PC-3 (cell line): ENCODE data around the gene PTPRR. TPM values are rescaled to one million over a fixed set of nuclear protein-coding genes. Genes with fewer than 3 reads are reported as not detected.

Experiments
- ATAC-seq: fragments of 200-7000 bp; cut with Tn5 transposase; 2 replicates; pipeline ENCODE4 v1.9.1; 2020; ENCODE audit warnings: mild to moderate bottlenecking, moderate library complexity
- BruUV-seq: library from RNA; stranded (reverse); fragments of 400-500 nt; replicated peaks from 2 replicates; lab custom pipeline; 2021; lab: Mats Ljungman, UMichigan
- CTCF ChIA-PET: fragments of 300-600 bp; sonication (Branson Sonifier 250); formaldehyde crosslinking; loops from one replicate; lab custom pipeline; 2022; ENCODE audit warnings: antibody characterized with exemption; lab: Charles Lee
- POLR2A ChIA-PET: fragments of 300-600 bp; sonication (Branson Sonifier 250); formaldehyde crosslinking; loops from one replicate; lab custom pipeline; 2022; ENCODE audit warnings: antibody characterized with exemption; ENCODE audit not compliant: unreplicated experiment; lab: Charles Lee
- DNase-seq: peaks from one replicate; pipeline ENCODE4 v3.0.0-alpha.2; 2015
- H2AFZ ChIP-seq: fragments of 300-600 bp; sonication (generic); 2 replicates; pipeline ENCODE4 v1.6.0; 2016; ENCODE audit warnings: antibody characterized with exemption, low read length
- H3F3A ChIP-seq: fragments of 300-600 bp; sonication (generic); one replicate; pipeline ENCODE4 v1.6.0; 2017; ENCODE audit warnings: antibody characterized with exemption, low read length, control low read depth, mild to moderate bottlenecking; ENCODE audit not compliant: unreplicated experiment
- H3K27ac ChIP-seq: fragments of 300-600 bp; sonication (generic); 2 replicates; pipeline ENCODE4 v1.5.1; 2016; ENCODE audit warnings: mild to moderate bottlenecking, low read length
- H3K27me3 ChIP-seq: fragments of 300-600 bp; sonication (generic); 2 replicates; pipeline ENCODE4 v1.6.1; 2016; ENCODE audit warnings: low read length, mixed read lengths
- H3K36me3 ChIP-seq: fragments of 300-600 bp; sonication (generic); 2 replicates; pipeline ENCODE4 v1.6.1; 2016; ENCODE audit warnings: low read depth, mixed run types, low read length, mixed read lengths
- H3K4me1 ChIP-seq: fragments of 300-600 bp; sonication (generic); 2 replicates; pipeline ENCODE4 v1.5.1; 2016; ENCODE audit warnings: low read length; ENCODE audit not compliant: insufficient read depth
- H3K4me2 ChIP-seq: fragments of 300-600 bp; sonication (generic); 2 replicates; pipeline ENCODE4 v1.6.0; 2016; ENCODE audit warnings: low read length
- H3K4me3 ChIP-seq: fragments of 300-600 bp; sonication (generic); 2 replicates; pipeline ENCODE4 v1.5.1; 2016; ENCODE audit warnings: mild to moderate bottlenecking, low read length, mixed read lengths
- H3K79me2 ChIP-seq: fragments of 300-600 bp; sonication (generic); 2 replicates; pipeline ENCODE4 v1.6.1; 2017; ENCODE audit warnings: low read length, mixed read lengths
- H3K9ac ChIP-seq: fragments of 300-600 bp; sonication (generic); 2 replicates; pipeline ENCODE4 v1.6.0; 2016; ENCODE audit warnings: mild to moderate bottlenecking, low read length
- H3K9me2 ChIP-seq: fragments of 300-600 bp; sonication (generic); replicated peaks from 2 replicates; pipeline ENCODE4 v1.6.1; 2016; ENCODE audit warnings: mixed run types, low read length, mixed read lengths
- H3K9me3 ChIP-seq: fragments of 300-600 bp; sonication (generic); 2 replicates; pipeline ENCODE4 v1.6.1; 2016; ENCODE audit warnings: low read length, mixed read lengths
- H4K20me1 ChIP-seq: fragments of 300-600 bp; sonication (generic); 2 replicates; pipeline ENCODE4 v1.6.1; 2016; ENCODE audit warnings: low read length, mixed read lengths
- EZH2 ChIP-seq: fragments of 300-600 bp; sonication (generic); IDR thresholded peaks from one replicate; pipeline ENCODE4 v1.6.1; 2017; ENCODE audit warnings: antibody characterized with exemption, mild to moderate bottlenecking, low read length; ENCODE audit not compliant: unreplicated experiment
- EZH2phosphoT487 ChIP-seq: fragments of 300-600 bp; sonication (generic); IDR thresholded peaks from 2 replicates; pipeline ENCODE4 v1.6.1; 2018; ENCODE audit warnings: mild to moderate bottlenecking, antibody characterized with exemption, low read length, borderline replicate concordance
- intact Hi-C: fragments of 100-400 bp; cut with micrococcal nuclease; formaldehyde crosslinking; loops from 2 replicates; pipeline ENCODE4 v1.9.0; 2023
- total RNA-seq: library from RNA; depleted of rRNA; stranded (reverse); fragments of >200 nt; gene quantifications from 2 replicates; pipeline ENCODE4 v1.2.3, GENCODE V29; 2014
- TF ChIP-seq, protein P1 (sequence below): fragments of 300-600 bp; sonication (generic); conservative IDR thresholded peaks from 2 replicates; pipeline ENCODE4 v1.5.1; 2017; ENCODE audit warnings: antibody characterized with exemption, low read depth, mild to moderate bottlenecking, low read length

The PTPRR gene
- total RNA-seq, 1 experiment from 2014 or later = 3.1 TPM

DNA sequence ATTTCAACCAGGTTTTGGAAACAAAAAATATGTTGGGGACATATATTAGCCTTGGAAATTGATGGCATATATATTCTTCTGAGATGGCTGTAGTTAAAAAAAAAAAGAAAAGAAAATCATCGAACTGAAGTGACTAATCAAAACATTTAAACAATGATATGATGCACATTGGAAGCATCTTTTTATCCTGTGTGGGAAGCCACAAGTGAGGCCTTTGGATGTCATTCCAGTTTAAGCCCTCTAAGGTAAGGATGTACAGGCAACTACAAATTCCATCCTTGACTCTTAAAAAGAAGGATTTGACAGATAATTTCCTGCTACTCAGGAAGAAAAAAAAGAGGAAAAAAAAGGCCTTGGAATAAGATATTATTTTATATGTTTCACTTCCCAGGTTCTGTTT is 273.7 kb downstream of the PTPRR start:
- DNase-seq (peak; percentile 74), ATAC-seq (no peak)
- H3K36me3 ChIP-seq = no peaks in the 10 kb centered on the region
- peak overlapping the region; percentile 12; the same call in 1 of the 2 replicates for H3K4me3 ChIP-seq
- H3K79me2 ChIP-seq = no peaks in the 10 kb centered on the region
- H2AFZ ChIP-seq = no peak overlapping the region
- peak overlapping the region; percentile 83 for H3K9ac ChIP-seq
- ChIA-PET CTCF (no interaction called here), POLR2A (no interaction called here)
- no TSS peak for BruUV-seq
- intact Hi-C loops = loop anchor here (2.0 to 5.0 kb wide), 2 partner anchors 14 to 45 kb away; no protein-coding TSS in a partner anchor
- no peaks in the 10 kb centered on the region for H4K20me1 ChIP-seq
- no peaks in the 10 kb centered on the region for H3K27me3 ChIP-seq
- TF ChIP-seq, protein P1, sequence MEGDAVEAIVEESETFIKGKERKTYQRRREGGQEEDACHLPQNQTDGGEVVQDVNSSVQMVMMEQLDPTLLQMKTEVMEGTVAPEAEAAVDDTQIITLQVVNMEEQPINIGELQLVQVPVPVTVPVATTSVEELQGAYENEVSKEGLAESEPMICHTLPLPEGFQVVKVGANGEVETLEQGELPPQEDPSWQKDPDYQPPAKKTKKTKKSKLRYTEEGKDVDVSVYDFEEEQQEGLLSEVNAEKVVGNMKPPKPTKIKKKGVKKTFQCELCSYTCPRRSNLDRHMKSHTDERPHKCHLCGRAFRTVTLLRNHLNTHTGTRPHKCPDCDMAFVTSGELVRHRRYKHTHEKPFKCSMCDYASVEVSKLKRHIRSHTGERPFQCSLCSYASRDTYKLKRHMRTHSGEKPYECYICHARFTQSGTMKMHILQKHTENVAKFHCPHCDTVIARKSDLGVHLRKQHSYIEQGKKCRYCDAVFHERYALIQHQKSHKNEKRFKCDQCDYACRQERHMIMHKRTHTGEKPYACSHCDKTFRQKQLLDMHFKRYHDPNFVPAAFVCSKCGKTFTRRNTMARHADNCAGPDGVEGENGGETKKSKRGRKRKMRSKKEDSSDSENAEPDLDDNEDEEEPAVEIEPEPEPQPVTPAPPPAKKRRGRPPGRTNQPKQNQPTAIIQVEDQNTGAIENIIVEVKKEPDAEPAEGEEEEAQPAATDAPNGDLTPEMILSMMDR = no peak
- TF ChIP-seq EZH2 (no peak), EZH2phosphoT487 (no peak)
- peaks cover 54% of the 10 kb centered on the region for H3K4me1 ChIP-seq
- peak overlapping the region; percentile 79 for H3K4me2 ChIP-seq
- H3K9me2 ChIP-seq = no peaks in the 10 kb centered on the region
- peak overlapping the region; percentile 99 for H3K27ac ChIP-seq
- H3K9me3 ChIP-seq = no peaks in the 10 kb centered on the region
- peaks cover 16% of the 10 kb centered on the region for H3F3A ChIP-seq

DNA sequence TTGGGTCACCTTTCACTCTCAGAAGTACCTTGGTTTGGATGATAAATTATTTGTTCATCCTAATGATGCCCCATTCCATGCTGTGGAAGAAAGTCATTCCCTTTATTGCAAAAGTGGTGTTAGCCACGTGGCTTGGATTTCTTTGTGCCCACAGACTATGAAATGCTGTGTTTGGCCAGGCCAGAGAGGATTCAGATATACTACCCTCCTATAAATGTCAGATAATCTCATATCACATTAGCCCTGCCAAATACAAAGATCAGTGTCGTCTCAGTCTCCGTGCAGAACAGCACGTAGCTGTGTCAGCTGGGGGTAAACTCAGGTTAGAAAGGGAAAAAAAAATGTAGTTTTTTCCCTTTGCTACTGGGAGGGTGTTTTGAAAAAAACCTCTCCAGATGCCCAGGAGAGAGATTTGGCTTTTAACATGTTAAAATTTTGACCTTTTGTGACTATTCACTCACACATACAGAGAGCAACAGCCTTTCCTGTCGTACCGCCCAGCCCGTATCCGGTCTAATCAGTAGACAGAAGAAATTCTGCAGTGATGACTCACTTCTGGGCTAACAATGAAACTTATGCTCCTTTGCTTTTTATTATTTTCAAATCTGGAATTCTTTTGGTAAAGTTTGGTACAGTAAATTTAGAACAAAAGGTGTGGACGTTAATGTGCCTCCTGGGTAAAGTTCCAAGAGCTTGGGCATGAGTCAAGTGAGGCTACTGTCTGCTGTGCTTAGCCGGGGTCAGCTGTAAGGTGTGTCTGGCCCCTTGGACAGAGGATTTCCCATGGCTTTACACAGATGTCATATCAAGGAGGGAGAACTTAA is 274.8 kb downstream of the PTPRR start:
- ATAC-seq (peak; percentile 85), DNase-seq (peak; percentile 97)
- Histone ChIP-seq H2AFZ (no peak overlapping the region), H3K9me2 (no peaks in the 10 kb centered on the region), H4K20me1 (no peaks in the 10 kb centered on the region), H3K4me1 (peaks cover 55% of the 10 kb centered on the region), H3K4me2 (peak overlapping the region; percentile 79), H3K9me3 (no peaks in the 10 kb centered on the region), H3K79me2 (no peaks in the 10 kb centered on the region), H3K4me3 (peak overlapping the region; percentile 30; the same call in 1 of the 2 replicates), H3K9ac (peak overlapping the region; percentile 87), H3K27me3 (no peaks in the 10 kb centered on the region), H3F3A (peaks cover 16% of the 10 kb centered on the region), H3K27ac (peak overlapping the region; percentile 99), H3K36me3 (no peaks in the 10 kb centered on the region)
- TF ChIP-seq, protein P1 = no peak
- TF ChIP-seq EZH2 (no peak), EZH2phosphoT487 (no peak)
- POLR2A ChIA-PET = no interaction called here
- intact Hi-C loops = loop anchor here (2.0 to 5.0 kb wide), 2 partner anchors 15 to 47 kb away; no protein-coding TSS in a partner anchor
- CTCF ChIA-PET = interaction anchor here (0.6 kb wide), 1 partner anchor 13 kb away, joined by 3 read pairs; no protein-coding TSS in a partner anchor
- BruUV-seq = no TSS peak

DNA sequence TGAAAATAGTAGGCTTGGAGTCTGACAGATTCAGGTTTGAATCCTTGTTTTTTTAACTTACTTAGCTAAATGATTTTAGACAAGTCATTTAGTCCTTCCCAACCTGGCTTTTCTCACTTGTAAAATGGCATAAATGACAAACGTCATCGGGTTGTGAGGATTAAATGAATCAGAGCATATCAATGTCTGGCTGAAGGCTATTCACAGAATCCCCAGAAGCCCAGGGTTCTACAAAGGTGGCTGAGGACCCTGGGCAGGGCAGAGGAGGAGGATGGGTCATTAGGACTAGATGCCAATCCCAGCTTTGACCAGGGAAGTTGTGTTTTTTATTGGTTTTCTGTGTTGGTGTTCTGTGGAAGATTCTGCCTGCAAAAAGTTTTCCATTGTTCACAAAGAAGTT is 275.7 kb downstream of the PTPRR start:
- BruUV-seq = no TSS peak
- no peaks in the 10 kb centered on the region for H3K79me2 ChIP-seq
- H3F3A ChIP-seq = peaks cover 16% of the 10 kb centered on the region
- no peaks in the 10 kb centered on the region for H3K9me2 ChIP-seq
- H3K27ac ChIP-seq = peak overlapping the region; percentile 99
- DNase-seq (peak; percentile 63), ATAC-seq (no peak)
- POLR2A ChIA-PET = no interaction called here
- CTCF ChIA-PET = no interaction called here
- H3K9ac ChIP-seq = peak overlapping the region; percentile 87
- H3K9me3 ChIP-seq = no peaks in the 10 kb centered on the region
- intact Hi-C loops = loop anchor here (5.0 kb wide), 1 partner anchor 47 kb away; no protein-coding TSS in a partner anchor
- no peaks in the 10 kb centered on the region for H3K36me3 ChIP-seq
- peak overlapping the region; percentile 79 for H3K4me2 ChIP-seq
- H3K27me3 ChIP-seq = no peaks in the 10 kb centered on the region
- no peaks in the 10 kb centered on the region for H4K20me1 ChIP-seq
- TF ChIP-seq, protein P1 = no peak
- no peak for TF ChIP-seq EZH2
- TF ChIP-seq EZH2phosphoT487 = no peak
- no peak overlapping the region for H2AFZ ChIP-seq
- 0 out of 2 replicates have a peak overlapping the region, but pooled peaks have one; percentile 30 for H3K4me3 ChIP-seq
- H3K4me1 ChIP-seq = peaks cover 63% of the 10 kb centered on the region
